Endothelial cell of umbilical vein (primary cell): ENCODE data around the gene LINC00632. TPM values are rescaled to one million over a fixed set of nuclear protein-coding genes. Genes with fewer than 3 reads are reported as not detected.

Source experiments
- BruUV-seq: library from RNA; stranded (reverse); fragments of 400-500 nt; replicated peaks from 2 replicates; lab custom pipeline; 2021; lab: Mats Ljungman, UMichigan
- CTCF ChIA-PET: fragments of 300-600, 350-600 bp; sonication (Branson Sonifier 250); formaldehyde crosslinking; loops from one replicate; lab custom pipeline; 2021; ENCODE audit warnings: antibody characterized with exemption, inconsistent platforms; lab: Charles Lee
- POLR2A ChIA-PET: fragments of 300-600, 350-600 bp; sonication (Branson Sonifier 250); formaldehyde crosslinking; loops from one replicate; lab custom pipeline; 2021; ENCODE audit warnings: antibody characterized with exemption, inconsistent platforms; lab: Charles Lee
- DNase-seq: peaks from one replicate; pipeline ENCODE4 v3.0.0-alpha.2; 2011; ENCODE audit warnings: low read depth, low spot score
- FAIRE-seq: peaks from 2 replicates; lab custom pipeline; 2011; peaks lifted over from hg19 to GRCh38; lab: Jason Lieb, UNC
- H2AFZ ChIP-seq: 2 replicates; pipeline ENCODE4 v1.6.0; 2012; ENCODE audit warnings: low read depth, low read length, control low read depth, inconsistent platforms
- H3K27ac ChIP-seq: 2 replicates; pipeline ENCODE4 v1.5.1; 2011; ENCODE audit warnings: low read depth, mild to moderate bottlenecking, control low read depth, low read length, moderate library complexity; ENCODE audit not compliant: insufficient read depth
- H3K27me3 ChIP-seq, 2 experiments: 2 replicates each; pipeline versions ENCODE4 v1.6.0 to v1.6.1; 2011; ENCODE audit warnings: low read length in 2 of 2, mixed read lengths in 1 of 2; ENCODE audit not compliant: control insufficient read depth in 2 of 2, insufficient read depth in 2 of 2
- H3K36me3 ChIP-seq, 2 experiments: 2 replicates in 1 of 2; 3 replicates in 1 of 2; pipeline ENCODE4 v1.5.1; 2011; ENCODE audit warnings: low read length in 2 of 2, mild to moderate bottlenecking in 1 of 2, moderate library complexity in 1 of 2; ENCODE audit not compliant: control insufficient read depth in 2 of 2, insufficient read depth in 2 of 2; ENCODE audit errors: extremely low read depth in 1 of 2
- H3K4me1 ChIP-seq: 3 replicates; pipeline ENCODE4 v1.5.1; 2011; ENCODE audit warnings: mild to moderate bottlenecking, low read length; ENCODE audit not compliant: control insufficient read depth, insufficient read depth; ENCODE audit errors: extremely low read depth
- H3K4me2 ChIP-seq: 2 replicates; pipeline ENCODE4 v1.6.1; 2011; ENCODE audit warnings: low read length, control low read depth, mixed read lengths; ENCODE audit not compliant: insufficient read depth
- H3K4me3 ChIP-seq, 3 experiments: fragments of 200-600 bp in 1 of 3; sonication (generic), shearing (Covaris generic) in 1 of 3; replicated peaks in 1 of 3; 2 replicates each; pipeline ENCODE4 v1.5.1; 2011 to 2016; ENCODE audit warnings: control low read depth in 3 of 3, low read length in 3 of 3, mild to moderate bottlenecking in 2 of 3, inconsistent platforms in 1 of 3, low read depth in 1 of 3, moderate library complexity in 1 of 3; ENCODE audit not compliant: insufficient read depth in 1 of 3
- H3K79me2 ChIP-seq: 2 replicates; pipeline ENCODE4 v1.6.0; 2012; ENCODE audit warnings: low read length, inconsistent platforms; ENCODE audit not compliant: control insufficient read depth, insufficient read depth
- H3K9ac ChIP-seq: replicated peaks from 2 replicates; pipeline ENCODE3; 2011; ENCODE audit warnings: low read length, control low read depth; ENCODE audit not compliant: insufficient read depth; ENCODE audit errors: extremely low read depth
- H3K9me1 ChIP-seq: replicated peaks from 3 replicates; pipeline ENCODE4 v1.6.0; 2011; ENCODE audit warnings: mild to moderate bottlenecking, low read length; ENCODE audit not compliant: control insufficient read depth, insufficient read depth; ENCODE audit errors: extremely low read depth
- H3K9me3 ChIP-seq: replicated peaks from 2 replicates; pipeline ENCODE4 v1.5.1; 2012; ENCODE audit warnings: low read length, inconsistent platforms; ENCODE audit not compliant: control insufficient read depth, insufficient read depth
- H4K20me1 ChIP-seq: replicated peaks from 2 replicates; pipeline ENCODE3; 2011; ENCODE audit warnings: mild to moderate bottlenecking, low read length; ENCODE audit not compliant: control insufficient read depth, insufficient read depth; ENCODE audit errors: extremely low read depth
- EZH2 ChIP-seq: IDR thresholded peaks from 2 replicates; pipeline ENCODE4 v1.6.1; 2012; ENCODE audit warnings: borderline replicate concordance, low read depth, mild to moderate bottlenecking, moderate library complexity, low read length, inconsistent platforms; ENCODE audit not compliant: severe bottlenecking
- FOS ChIP-seq: IDR thresholded peaks from 2 replicates; pipeline ENCODE4 v1.6.1; 2011; ENCODE audit warnings: mild to moderate bottlenecking, low read length, moderate library complexity, borderline replicate concordance; ENCODE audit not compliant: insufficient read depth
- GATA2 ChIP-seq: IDR thresholded peaks from 2 replicates; pipeline ENCODE4 v1.7.0; 2011; ENCODE audit warnings: low read depth, mild to moderate bottlenecking, moderate library complexity, mixed read lengths, low read length; ENCODE audit not compliant: insufficient read length, insufficient read depth
- JUN ChIP-seq: IDR thresholded peaks from 2 replicates; pipeline ENCODE4 v1.6.1; 2011; ENCODE audit warnings: borderline replicate concordance, low read depth; ENCODE audit not compliant: insufficient read length, insufficient read depth
- MYC ChIP-seq: IDR thresholded peaks from one replicate; pipeline ENCODE4 v1.6.1; 2011; ENCODE audit warnings: mild to moderate bottlenecking, low read depth, low read length
- POLR2A ChIP-seq: IDR thresholded peaks from 2 replicates; pipeline ENCODE4 v1.6.1; 2012; ENCODE audit warnings: low read depth, mild to moderate bottlenecking, control low read depth, low read length
- POLR2AphosphoS5 ChIP-seq: IDR thresholded peaks from 2 replicates; pipeline ENCODE4 v1.6.1; 2012; ENCODE audit warnings: low read depth, mild to moderate bottlenecking, control low read depth, low read length, moderate library complexity; ENCODE audit not compliant: insufficient read depth
- dilution Hi-C: fragments of 300-500 bp; cut with MboI; formaldehyde crosslinking; loops from one replicate; pipeline ENCODE4 v1.15.0; 2019; ENCODE audit warnings: low sequenced_read_pairs; ENCODE audit not compliant: extremely low pct_ligation_motif_present
- intact Hi-C: fragments of 100-400 bp; cut with micrococcal nuclease; formaldehyde crosslinking; loops from one replicate; pipeline ENCODE4 v1.10.0; 2022
- polyA plus RNA-seq, 4 experiments: library from polyadenylated mRNA; depleted of rRNA in 3 of 4; stranded (reverse) in 3 of 4; unstranded in 1 of 4; fragments of >200 nt; gene quantifications; 2 replicates each; pipeline versions ENCODE4 v1.2.1 to v1.2.3, GENCODE V29; 2011 to 2012; ENCODE audit warnings: missing spikeins in 1 of 4
- total RNA-seq: library from RNA; stranded (reverse); gene quantifications from 2 replicates; pipeline ENCODE4 v1.2.3, GENCODE V29; 2021
- TF ChIP-seq, protein P1 (sequence below): IDR thresholded peaks from 2 replicates; pipeline ENCODE4 v1.6.1; 2011; ENCODE audit not compliant: insufficient read depth, insufficient read length
- TF ChIP-seq, protein P2 (sequence below), 2 donors: IDR thresholded peaks; 1 replicate in 1 of 2; 2 replicates in 1 of 2; pipeline ENCODE4 v1.5.1; 2011; ENCODE audit warnings: low read length in 2 of 2, mild to moderate bottlenecking in 2 of 2, moderate library complexity in 2 of 2, control low read depth in 1 of 2, inconsistent platforms in 1 of 2, low read depth in 1 of 2; ENCODE audit not compliant: insufficient read depth in 1 of 2; ENCODE audit errors: extremely low read depth in 1 of 2

The LINC00632 gene
- total and polyA plus RNA-seq, 2 donors (not counting 3 experiments of a cell fraction or from before 2014, with no cell fraction given): 4.8 to 12.7 TPM

DNA sequence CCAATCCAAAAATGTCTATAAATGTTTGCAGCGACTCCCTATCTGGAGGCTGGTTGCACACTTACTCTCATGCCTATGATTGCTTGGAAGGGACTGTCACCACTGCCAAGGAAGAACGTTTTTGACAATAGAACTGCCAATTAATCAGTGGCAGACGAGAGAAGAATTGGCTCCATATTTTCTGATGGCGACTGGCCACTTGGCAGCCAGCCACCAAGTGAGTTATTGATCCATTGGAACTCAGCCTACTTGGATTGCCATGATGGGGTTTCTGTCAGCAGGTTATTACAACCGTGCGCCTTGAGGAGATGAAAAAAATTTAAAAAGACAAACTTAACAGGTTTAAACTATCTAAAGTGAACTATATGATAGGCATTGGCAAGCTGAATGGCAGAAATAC, 47.4 kb downstream of the LINC00632 start:
- no peak for FAIRE-seq
- POLR2A ChIA-PET: no interaction called here
- H3K9me1 ChIP-seq: no peaks in the 10 kb centered on the region

More for the DNA sequence above, 47.4 kb downstream of the LINC00632 start:
- no peak overlapping the region for H3K4me3 ChIP-seq
- intact Hi-C loops (no loop called here), dilution Hi-C loops (no loop called here)
- H3K9me3 ChIP-seq: no peaks in the 10 kb centered on the region
- H3K4me2 ChIP-seq: no peak overlapping the region
- no TSS peak for BruUV-seq
- H2AFZ ChIP-seq: no peak overlapping the region
- H3K27me3 ChIP-seq: no peaks in the 10 kb centered on the region
- TF ChIP-seq GATA2 (no peak), POLR2AphosphoS5 (no peak), FOS (no peak), EZH2 (no peak), JUN (no peak), MYC (no peak), POLR2A (no peak)
- TF ChIP-seq, protein P1, sequence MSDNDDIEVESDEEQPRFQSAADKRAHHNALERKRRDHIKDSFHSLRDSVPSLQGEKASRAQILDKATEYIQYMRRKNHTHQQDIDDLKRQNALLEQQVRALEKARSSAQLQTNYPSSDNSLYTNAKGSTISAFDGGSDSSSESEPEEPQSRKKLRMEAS: no peak
- TF ChIP-seq, protein P2, sequence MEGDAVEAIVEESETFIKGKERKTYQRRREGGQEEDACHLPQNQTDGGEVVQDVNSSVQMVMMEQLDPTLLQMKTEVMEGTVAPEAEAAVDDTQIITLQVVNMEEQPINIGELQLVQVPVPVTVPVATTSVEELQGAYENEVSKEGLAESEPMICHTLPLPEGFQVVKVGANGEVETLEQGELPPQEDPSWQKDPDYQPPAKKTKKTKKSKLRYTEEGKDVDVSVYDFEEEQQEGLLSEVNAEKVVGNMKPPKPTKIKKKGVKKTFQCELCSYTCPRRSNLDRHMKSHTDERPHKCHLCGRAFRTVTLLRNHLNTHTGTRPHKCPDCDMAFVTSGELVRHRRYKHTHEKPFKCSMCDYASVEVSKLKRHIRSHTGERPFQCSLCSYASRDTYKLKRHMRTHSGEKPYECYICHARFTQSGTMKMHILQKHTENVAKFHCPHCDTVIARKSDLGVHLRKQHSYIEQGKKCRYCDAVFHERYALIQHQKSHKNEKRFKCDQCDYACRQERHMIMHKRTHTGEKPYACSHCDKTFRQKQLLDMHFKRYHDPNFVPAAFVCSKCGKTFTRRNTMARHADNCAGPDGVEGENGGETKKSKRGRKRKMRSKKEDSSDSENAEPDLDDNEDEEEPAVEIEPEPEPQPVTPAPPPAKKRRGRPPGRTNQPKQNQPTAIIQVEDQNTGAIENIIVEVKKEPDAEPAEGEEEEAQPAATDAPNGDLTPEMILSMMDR (IDR thresholded peaks at IDR 0.05; ENCODE audit: extremely low read depth in 1 of 2, insufficient read depth in 1 of 2, low read depth in 1 of 2, low read length in 2 of 2): no peak
- CTCF ChIA-PET: interaction anchor here (2.5 kb wide), 1 partner anchor 9 kb away, joined by 7 read pairs; no protein-coding TSS in a partner anchor
- H3K36me3 ChIP-seq: no peaks in the 10 kb centered on the region
- no peaks in the 10 kb centered on the region for H4K20me1 ChIP-seq
- DNase-seq: no peak
- H3K79me2 ChIP-seq: no peaks in the 10 kb centered on the region
- H3K9ac ChIP-seq: no peak overlapping the region
- H3K27ac ChIP-seq: no peak overlapping the region
- H3K4me1 ChIP-seq: no peaks in the 10 kb centered on the region
